H1 (cell line): ENCODE results near the gene C5AR1. TPM values are rescaled to one million over a fixed set of nuclear protein-coding genes. Genes with fewer than 3 reads are reported as not detected.

Experiments
- BCL11A ChIP-seq, 2 experiments: IDR thresholded peaks; one replicate each; pipeline ENCODE4 v1.6.1; 2011; ENCODE audit warnings: low read depth in 2 of 2, low read length in 2 of 2, mild to moderate bottlenecking in 2 of 2
- polyA plus RNA-seq, 7 experiments: library from polyadenylated mRNA; depleted of rRNA in 3 of 7; stranded (reverse) in 5 of 7; unstranded in 2 of 7; fragments of >200 nt in 5 of 7; fragments of 200-250 nt in 2 of 7; gene quantifications; 1 replicate in 5 of 7; 2 replicates in 1 of 7; 4 replicates in 1 of 7; pipeline versions ENCODE4 v1.2.1 to v1.2.3, GENCODE V29; 2011 to 2013; ENCODE audit warnings: missing spikeins in 2 of 7, mixed read lengths in 2 of 7
- total RNA-seq: library from RNA; stranded (reverse); fragmentation: NEBNext Ultra II Directional; extraction: Animal tissue kit (Norgen Biotek cat#: 25700); gene quantifications from 2 replicates; pipeline ENCODE4 v1.2.1, GENCODE V29; 2021

Gene C5AR1
- total and polyA plus RNA-seq, 2 of the 8 experiments (the other 6 are each of a cell fraction or from before 2014, with no cell fraction given): 0.20 TPM; not detected in 1

DNA sequence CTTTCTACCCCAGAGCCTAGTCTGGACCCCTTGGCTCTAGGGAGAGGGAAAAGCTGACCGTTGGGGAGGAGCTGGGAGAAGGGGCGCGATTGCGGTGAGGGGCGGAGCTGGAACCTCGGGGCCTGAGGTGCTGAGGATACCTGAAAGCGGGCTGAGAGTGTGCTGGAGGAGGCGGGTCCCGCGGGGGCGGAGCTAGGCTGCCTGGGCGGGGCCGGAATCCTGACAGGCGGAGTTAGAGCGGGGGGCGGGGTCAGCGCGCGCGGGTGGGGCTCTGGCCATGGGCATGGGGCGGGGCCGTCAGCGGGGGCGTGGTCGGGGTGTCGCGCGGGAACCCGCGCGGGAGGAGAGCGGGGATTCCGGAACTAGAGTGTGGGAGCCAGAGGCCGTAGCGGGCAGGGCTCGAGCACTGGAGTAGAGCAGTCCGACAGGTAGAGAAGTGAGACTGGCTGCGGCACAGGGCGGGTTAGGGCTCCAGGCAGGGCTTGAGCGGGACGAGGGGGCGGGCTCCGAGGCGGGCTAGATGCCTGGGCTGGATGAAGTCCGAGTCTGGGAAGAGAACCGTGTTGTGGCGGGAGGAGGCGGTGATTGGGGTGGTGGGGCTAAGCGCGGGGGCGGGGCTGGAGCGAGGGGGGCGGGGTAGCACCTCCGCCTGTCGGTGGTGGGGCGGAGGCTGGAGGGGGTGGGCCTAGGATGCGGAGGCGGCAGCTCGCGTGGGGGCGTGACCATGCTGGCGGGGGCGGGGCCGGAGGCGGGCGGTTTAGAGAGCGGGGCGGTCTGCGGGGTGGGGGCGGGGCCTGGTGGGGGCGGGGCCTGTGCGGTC lies 35.4 kb upstream of the C5AR1 start, which contains the start of gene INAFM1 (continued):
- TF ChIP-seq BCL11A (IDR thresholded peaks at IDR 0.05; ENCODE audit: low read depth in 2 of 2, low read length in 2 of 2): no peak
